Right ventricle myocardium inferior (tissue), 1 donor: ENCODE results near the gene CCDC197. TPM values are rescaled to one million over a fixed set of nuclear protein-coding genes. Genes with fewer than 3 reads are reported as not detected.
A peak's percentile ranks its signal among the peaks of the same experiment; 100 is the strongest.

Experiments used
- ATAC-seq: fragments of 200-7000 bp; cut with Tn5 transposase; one replicate; pipeline ENCODE4 v1.9.1; 2020; ENCODE audit warnings: mild to moderate bottlenecking, moderate library complexity
- DNase-seq: peaks from one replicate; pipeline ENCODE4 v3.0.0; 2021; ENCODE audit errors: missing footprints
- intact Hi-C: fragments of 100-400 bp; cut with DNase I; formaldehyde crosslinking; loops from one replicate; pipeline ENCODE4 v1.11.0; 2022
- total RNA-seq: library from RNA; stranded (reverse); fragmentation: NEBNext Ultra II Directional; extraction: Animal tissue kit (Norgen Biotek cat#: 25700); gene quantifications from one replicate; pipeline ENCODE4 v1.2.1, GENCODE V29; 2021
- donor health status: DM: no; HTN: yes; CAD: no; lungs with severe emphysema.

Gene CCDC197
- total RNA-seq, 1 donor from 2014 or later = 0.84 TPM

- ATAC-seq = peak; percentile 27
- intact Hi-C loops = no loop called here
- no peak for DNase-seq
Observed at GRCh38 chr14:93974299-93974698, 22.8 kb upstream of the CCDC197 start.

GRCh38 chr14:93974833-93975232 is 22.3 kb upstream of the CCDC197 start:
- intact Hi-C loops = no loop called here
- no peak for DNase-seq
- peak; percentile 49 for ATAC-seq

- ATAC-seq = peak; percentile 56
- intact Hi-C loops = no loop called here
- no peak for DNase-seq
Observed at GRCh38 chr14:93975791-93976476, 21.2 kb upstream of the CCDC197 start.

- ATAC-seq (peak; percentile 37), DNase-seq (no peak)
- intact Hi-C loops = no loop called here
Observed at GRCh38 chr14:93976477-93977057, 20.5 kb upstream of the CCDC197 start, which contains the start of gene ASB2. ASB2 (minus strand) TSS chr14:93976570; CDS start chr14:93964539, 12,031 bp downstream.

GRCh38 chr14:93977171-93977570 is 19.9 kb upstream of the CCDC197 start:
- intact Hi-C loops = no loop called here
- DNase-seq (no peak), ATAC-seq (no peak)

- intact Hi-C loops = no loop called here
- DNase-seq = no peak
Observed at GRCh38 chr14:93977790-93978581, 19.1 kb upstream of the CCDC197 start.

GRCh38 chr14:93978735-93979134 is 18.4 kb upstream of the CCDC197 start:
- DNase-seq (no peak), ATAC-seq (no peak)
- intact Hi-C loops = no loop called here

More at GRCh38 chr14:93977790-93978581, 19.1 kb upstream of the CCDC197 start:
- ATAC-seq = no peak

- intact Hi-C loops = no loop called here
- DNase-seq (peak; percentile 83), ATAC-seq (peak; percentile 59)
Observed at GRCh38 chr14:93980456-93981201, 16.5 kb upstream of the CCDC197 start.

GRCh38 chr14:93981316-93982229 is 15.5 kb upstream of the CCDC197 start:
- ATAC-seq = peak; percentile 13
- DNase-seq = no peak
- intact Hi-C loops = no loop called here

GRCh38 chr14:93982230-93983007 is 14.7 kb upstream of the CCDC197 start:
- DNase-seq (no peak), ATAC-seq (no peak)
- intact Hi-C loops = no loop called here

- ATAC-seq (no peak), DNase-seq (no peak)
- intact Hi-C loops = no loop called here
Observed at GRCh38 chr14:93984070-93984469, 13.0 kb upstream of the CCDC197 start.

GRCh38 chr14:93984987-93985410 is 12.1 kb upstream of the CCDC197 start:
- intact Hi-C loops = no loop called here

GRCh38 chr14:93986955-93987354 is 10.1 kb upstream of the CCDC197 start:
- ATAC-seq = peak; percentile 89
- DNase-seq = peak; percentile 83
- intact Hi-C loops = no loop called here

More at GRCh38 chr14:93984987-93985410, 12.1 kb upstream of the CCDC197 start:
- ATAC-seq (no peak), DNase-seq (no peak)

GRCh38 chr14:93987376-93987775 is 9.7 kb upstream of the CCDC197 start:
- ATAC-seq (peak; percentile 49), DNase-seq (no peak)
- intact Hi-C loops = no loop called here

GRCh38 chr14:93987815-93988476 is 9.2 kb upstream of the CCDC197 start:
- intact Hi-C loops = no loop called here
- ATAC-seq (no peak), DNase-seq (no peak)

- intact Hi-C loops = no loop called here
- no peak for DNase-seq
Observed at GRCh38 chr14:93989939-93990338, 7.2 kb upstream of the CCDC197 start.

GRCh38 chr14:93991212-93991611 is 5.9 kb upstream of the CCDC197 start:
- DNase-seq = no peak
- ATAC-seq = no peak
- intact Hi-C loops = no loop called here

More at GRCh38 chr14:93989939-93990338, 7.2 kb upstream of the CCDC197 start:
- ATAC-seq = no peak
